Measurements from ENCODE around the gene A3GALT2.

DNA sequence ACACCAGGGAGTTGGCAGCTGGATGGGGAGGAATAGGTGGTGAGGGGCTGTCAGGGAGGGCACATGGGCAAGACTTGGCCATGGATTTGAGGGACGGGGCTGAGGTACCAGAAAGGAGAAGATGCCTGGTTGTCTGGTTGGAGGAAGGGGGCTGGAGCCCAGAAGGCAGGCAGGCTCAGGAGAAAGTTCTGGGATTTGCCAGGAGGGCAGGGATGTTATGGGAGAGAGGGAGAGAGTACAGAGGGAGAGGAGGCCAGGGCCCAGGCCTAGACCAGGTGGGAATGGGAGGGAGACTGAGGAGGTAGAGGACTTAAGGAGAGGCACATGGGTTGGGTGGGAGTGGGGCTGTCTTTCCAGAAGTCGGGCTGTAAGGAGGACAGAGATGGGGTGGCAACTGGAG, 4.3 kb downstream of the A3GALT2 start:
- no peak for TF ChIP-seq CTCF (IDR thresholded peaks at IDR 0.05)
- no peak for TF ChIP-seq POLR2AphosphoS5 (IDR thresholded peaks at IDR 0.05)
- TF ChIP-seq EP300 (IDR thresholded peaks at IDR 0.05) = no peak

All from stomach (tissue), 4 donors.